Liver (tissue), 3 donors: ENCODE results near the gene DOCK6.

Source experiments
- EGR1 ChIP-seq, 2 donors: IDR thresholded peaks; 2 replicates each; pipeline ENCODE4 v1.6.1; 2016 to 2018; ENCODE audit warnings: antibody characterized with exemption in 2 of 2, low read depth in 2 of 2
- FOXA1 ChIP-seq: IDR thresholded peaks from 2 replicates; pipeline ENCODE4 v1.6.1; 2016; ENCODE audit warnings: antibody characterized with exemption
- FOXA2 ChIP-seq: IDR thresholded peaks from 2 replicates; pipeline ENCODE4 v1.6.1; 2016; ENCODE audit warnings: antibody characterized with exemption
- GABPA ChIP-seq, 2 donors: IDR thresholded peaks in 1 of 2; conservative IDR thresholded peaks in 1 of 2; 2 replicates each; pipeline ENCODE4 v1.6.1; 2016; ENCODE audit warnings: antibody characterized with exemption in 2 of 2, mild to moderate bottlenecking in 1 of 2, moderate library complexity in 1 of 2
- HNF4G ChIP-seq: IDR thresholded peaks from 2 replicates; pipeline ENCODE4 v1.6.1; 2016; ENCODE audit warnings: antibody characterized with exemption
- RAD21 ChIP-seq, 2 donors: IDR thresholded peaks; 2 replicates each; pipeline ENCODE4 v1.6.1; 2016; ENCODE audit warnings: antibody characterized with exemption in 2 of 2, mild to moderate bottlenecking in 2 of 2
- SP1 ChIP-seq: IDR thresholded peaks from 2 replicates; pipeline ENCODE4 v1.6.1; 2018; ENCODE audit warnings: antibody characterized with exemption, mild to moderate bottlenecking
- TAF1 ChIP-seq: conservative IDR thresholded peaks from 2 replicates; pipeline ENCODE4 v1.6.1; 2016; ENCODE audit warnings: antibody characterized with exemption, mild to moderate bottlenecking
- YY1 ChIP-seq: IDR thresholded peaks from 2 replicates; pipeline ENCODE4 v1.6.1; 2016; ENCODE audit warnings: antibody characterized with exemption, mild to moderate bottlenecking
- TF ChIP-seq, protein P1 (sequence below): IDR thresholded peaks from 2 replicates; pipeline ENCODE4 v1.6.1; 2016; ENCODE audit warnings: antibody characterized with exemption, mild to moderate bottlenecking
- TF ChIP-seq, protein P2 (sequence below): fragments of 150-350 bp; IDR thresholded peaks from 2 replicates; pipeline ENCODE4 v1.5.1; 2017; ENCODE audit warnings: improper control_type of control experiment, low read depth, low read length; ENCODE audit not compliant: missing input control
- TF ChIP-seq, protein P3 (sequence below): IDR thresholded peaks from 2 replicates; pipeline ENCODE4 v1.6.1; 2016; ENCODE audit warnings: antibody characterized with exemption
- TF ChIP-seq, protein P4 (sequence below): IDR thresholded peaks from 2 replicates; pipeline ENCODE4 v1.6.1; 2016; ENCODE audit warnings: antibody characterized with exemption
- TF ChIP-seq, protein P5 (sequence below): IDR thresholded peaks from 2 replicates; pipeline ENCODE4 v1.6.1; 2016; ENCODE audit warnings: antibody characterized with exemption
- donor health status: healthy.
- donor health status: healthy.

DNA sequence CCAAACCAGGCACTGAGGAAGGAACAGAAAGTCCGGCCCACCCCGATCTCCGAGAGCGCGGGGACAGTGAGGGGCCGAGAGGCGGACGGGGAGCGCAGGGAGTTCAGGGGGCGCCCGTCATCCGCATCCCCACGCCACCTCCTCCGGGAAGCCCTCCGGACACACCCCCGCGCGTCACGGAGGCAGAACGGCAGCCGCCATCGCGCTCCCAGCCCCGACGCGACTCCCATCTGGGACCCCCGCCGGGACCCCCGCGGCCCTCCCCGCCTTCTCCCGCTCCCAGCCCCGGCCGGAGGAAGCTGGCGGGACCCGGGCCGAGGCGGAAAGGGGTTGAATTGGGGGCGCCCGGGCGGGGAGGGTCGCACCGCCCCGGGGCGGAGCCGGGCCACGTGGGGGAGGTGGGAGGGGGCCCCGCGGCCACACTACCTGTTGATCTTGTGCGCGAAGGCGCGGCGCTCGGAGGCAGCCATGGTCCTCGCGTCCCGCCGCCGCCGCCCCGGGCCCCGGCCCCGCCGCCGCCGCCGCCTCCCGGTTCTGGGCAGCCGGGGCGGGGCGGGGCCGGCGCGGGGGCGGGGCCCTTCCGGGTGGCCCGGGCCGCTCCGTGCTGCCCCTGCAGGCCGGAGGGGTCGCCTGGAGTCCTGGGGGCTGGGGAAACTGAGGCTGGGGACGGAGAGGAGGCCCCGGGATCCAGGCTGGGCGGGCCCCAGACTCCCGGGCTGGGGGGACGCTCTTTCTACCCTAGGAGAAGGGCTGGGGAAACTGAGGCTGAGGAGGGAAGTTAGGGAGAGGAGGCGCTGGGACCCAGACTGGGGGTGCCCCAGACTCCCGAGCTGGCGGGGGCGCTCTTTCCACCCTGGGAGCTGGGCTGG lies at the start of gene DOCK6:
- TF ChIP-seq, protein P1, sequence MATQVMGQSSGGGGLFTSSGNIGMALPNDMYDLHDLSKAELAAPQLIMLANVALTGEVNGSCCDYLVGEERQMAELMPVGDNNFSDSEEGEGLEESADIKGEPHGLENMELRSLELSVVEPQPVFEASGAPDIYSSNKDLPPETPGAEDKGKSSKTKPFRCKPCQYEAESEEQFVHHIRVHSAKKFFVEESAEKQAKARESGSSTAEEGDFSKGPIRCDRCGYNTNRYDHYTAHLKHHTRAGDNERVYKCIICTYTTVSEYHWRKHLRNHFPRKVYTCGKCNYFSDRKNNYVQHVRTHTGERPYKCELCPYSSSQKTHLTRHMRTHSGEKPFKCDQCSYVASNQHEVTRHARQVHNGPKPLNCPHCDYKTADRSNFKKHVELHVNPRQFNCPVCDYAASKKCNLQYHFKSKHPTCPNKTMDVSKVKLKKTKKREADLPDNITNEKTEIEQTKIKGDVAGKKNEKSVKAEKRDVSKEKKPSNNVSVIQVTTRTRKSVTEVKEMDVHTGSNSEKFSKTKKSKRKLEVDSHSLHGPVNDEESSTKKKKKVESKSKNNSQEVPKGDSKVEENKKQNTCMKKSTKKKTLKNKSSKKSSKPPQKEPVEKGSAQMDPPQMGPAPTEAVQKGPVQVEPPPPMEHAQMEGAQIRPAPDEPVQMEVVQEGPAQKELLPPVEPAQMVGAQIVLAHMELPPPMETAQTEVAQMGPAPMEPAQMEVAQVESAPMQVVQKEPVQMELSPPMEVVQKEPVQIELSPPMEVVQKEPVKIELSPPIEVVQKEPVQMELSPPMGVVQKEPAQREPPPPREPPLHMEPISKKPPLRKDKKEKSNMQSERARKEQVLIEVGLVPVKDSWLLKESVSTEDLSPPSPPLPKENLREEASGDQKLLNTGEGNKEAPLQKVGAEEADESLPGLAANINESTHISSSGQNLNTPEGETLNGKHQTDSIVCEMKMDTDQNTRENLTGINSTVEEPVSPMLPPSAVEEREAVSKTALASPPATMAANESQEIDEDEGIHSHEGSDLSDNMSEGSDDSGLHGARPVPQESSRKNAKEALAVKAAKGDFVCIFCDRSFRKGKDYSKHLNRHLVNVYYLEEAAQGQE = no peak
- TF ChIP-seq, protein P2, sequence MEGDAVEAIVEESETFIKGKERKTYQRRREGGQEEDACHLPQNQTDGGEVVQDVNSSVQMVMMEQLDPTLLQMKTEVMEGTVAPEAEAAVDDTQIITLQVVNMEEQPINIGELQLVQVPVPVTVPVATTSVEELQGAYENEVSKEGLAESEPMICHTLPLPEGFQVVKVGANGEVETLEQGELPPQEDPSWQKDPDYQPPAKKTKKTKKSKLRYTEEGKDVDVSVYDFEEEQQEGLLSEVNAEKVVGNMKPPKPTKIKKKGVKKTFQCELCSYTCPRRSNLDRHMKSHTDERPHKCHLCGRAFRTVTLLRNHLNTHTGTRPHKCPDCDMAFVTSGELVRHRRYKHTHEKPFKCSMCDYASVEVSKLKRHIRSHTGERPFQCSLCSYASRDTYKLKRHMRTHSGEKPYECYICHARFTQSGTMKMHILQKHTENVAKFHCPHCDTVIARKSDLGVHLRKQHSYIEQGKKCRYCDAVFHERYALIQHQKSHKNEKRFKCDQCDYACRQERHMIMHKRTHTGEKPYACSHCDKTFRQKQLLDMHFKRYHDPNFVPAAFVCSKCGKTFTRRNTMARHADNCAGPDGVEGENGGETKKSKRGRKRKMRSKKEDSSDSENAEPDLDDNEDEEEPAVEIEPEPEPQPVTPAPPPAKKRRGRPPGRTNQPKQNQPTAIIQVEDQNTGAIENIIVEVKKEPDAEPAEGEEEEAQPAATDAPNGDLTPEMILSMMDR = no peak
- TF ChIP-seq HNF4G = no peak
- no peak for TF ChIP-seq RAD21 (IDR thresholded peaks at IDR 0.05)
- TF ChIP-seq GABPA (IDR thresholded peaks at IDR 0.05 in 1 of 2, conservative IDR thresholded peaks at IDR 0.05 in 1 of 2) = no peak
- TF ChIP-seq FOXA2 = no peak
- TF ChIP-seq, protein P3, sequence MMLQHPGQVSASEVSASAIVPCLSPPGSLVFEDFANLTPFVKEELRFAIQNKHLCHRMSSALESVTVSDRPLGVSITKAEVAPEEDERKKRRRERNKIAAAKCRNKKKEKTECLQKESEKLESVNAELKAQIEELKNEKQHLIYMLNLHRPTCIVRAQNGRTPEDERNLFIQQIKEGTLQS = no peak
- TF ChIP-seq FOXA1 = no peak
- no peak for TF ChIP-seq SP1
- TF ChIP-seq EGR1 (IDR thresholded peaks at IDR 0.05; ENCODE audit: low read depth in 2 of 2) = no peak
- no peak for TF ChIP-seq YY1
- TF ChIP-seq, protein P4, sequence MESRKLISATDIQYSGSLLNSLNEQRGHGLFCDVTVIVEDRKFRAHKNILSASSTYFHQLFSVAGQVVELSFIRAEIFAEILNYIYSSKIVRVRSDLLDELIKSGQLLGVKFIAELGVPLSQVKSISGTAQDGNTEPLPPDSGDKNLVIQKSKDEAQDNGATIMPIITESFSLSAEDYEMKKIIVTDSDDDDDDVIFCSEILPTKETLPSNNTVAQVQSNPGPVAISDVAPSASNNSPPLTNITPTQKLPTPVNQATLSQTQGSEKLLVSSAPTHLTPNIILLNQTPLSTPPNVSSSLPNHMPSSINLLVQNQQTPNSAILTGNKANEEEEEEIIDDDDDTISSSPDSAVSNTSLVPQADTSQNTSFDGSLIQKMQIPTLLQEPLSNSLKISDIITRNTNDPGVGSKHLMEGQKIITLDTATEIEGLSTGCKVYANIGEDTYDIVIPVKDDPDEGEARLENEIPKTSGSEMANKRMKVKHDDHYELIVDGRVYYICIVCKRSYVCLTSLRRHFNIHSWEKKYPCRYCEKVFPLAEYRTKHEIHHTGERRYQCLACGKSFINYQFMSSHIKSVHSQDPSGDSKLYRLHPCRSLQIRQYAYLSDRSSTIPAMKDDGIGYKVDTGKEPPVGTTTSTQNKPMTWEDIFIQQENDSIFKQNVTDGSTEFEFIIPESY = no peak
- no peak for TF ChIP-seq TAF1
- TF ChIP-seq, protein P5, sequence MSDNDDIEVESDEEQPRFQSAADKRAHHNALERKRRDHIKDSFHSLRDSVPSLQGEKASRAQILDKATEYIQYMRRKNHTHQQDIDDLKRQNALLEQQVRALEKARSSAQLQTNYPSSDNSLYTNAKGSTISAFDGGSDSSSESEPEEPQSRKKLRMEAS = no peak
